ENCODE measurements around the gene DAB2IP.

DNA sequence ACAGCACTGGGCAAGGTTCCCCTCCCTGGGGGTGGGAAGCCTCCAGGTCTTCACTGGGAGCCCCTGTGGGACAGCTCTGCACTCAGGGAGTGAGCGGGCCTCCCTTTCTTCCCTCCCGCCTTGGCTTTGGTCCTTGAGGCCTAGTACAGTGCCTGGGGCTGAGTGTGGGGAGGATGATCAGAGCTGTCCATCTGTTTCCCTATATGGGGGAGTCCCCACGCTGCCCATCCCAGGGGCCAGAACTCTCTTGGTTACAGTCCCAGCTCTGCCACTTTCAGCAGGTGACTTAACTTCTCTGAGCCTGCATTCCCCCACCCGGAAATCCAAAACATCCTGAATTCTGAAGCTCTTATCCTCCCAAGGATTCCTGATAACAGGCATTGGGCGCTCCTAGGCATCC lies 42.6 kb downstream of the DAB2IP start:
- TF ChIP-seq, protein P1, sequence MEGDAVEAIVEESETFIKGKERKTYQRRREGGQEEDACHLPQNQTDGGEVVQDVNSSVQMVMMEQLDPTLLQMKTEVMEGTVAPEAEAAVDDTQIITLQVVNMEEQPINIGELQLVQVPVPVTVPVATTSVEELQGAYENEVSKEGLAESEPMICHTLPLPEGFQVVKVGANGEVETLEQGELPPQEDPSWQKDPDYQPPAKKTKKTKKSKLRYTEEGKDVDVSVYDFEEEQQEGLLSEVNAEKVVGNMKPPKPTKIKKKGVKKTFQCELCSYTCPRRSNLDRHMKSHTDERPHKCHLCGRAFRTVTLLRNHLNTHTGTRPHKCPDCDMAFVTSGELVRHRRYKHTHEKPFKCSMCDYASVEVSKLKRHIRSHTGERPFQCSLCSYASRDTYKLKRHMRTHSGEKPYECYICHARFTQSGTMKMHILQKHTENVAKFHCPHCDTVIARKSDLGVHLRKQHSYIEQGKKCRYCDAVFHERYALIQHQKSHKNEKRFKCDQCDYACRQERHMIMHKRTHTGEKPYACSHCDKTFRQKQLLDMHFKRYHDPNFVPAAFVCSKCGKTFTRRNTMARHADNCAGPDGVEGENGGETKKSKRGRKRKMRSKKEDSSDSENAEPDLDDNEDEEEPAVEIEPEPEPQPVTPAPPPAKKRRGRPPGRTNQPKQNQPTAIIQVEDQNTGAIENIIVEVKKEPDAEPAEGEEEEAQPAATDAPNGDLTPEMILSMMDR (IDR thresholded peaks at IDR 0.05; ENCODE audit: low read depth, low read length) = no peak
- no peak for TF ChIP-seq EZH2phosphoT487 (IDR thresholded peaks at IDR 0.05; ENCODE audit: low read depth)

Data from OCI-LY3 (cell line).